Measurements from ENCODE around the gene ST3GAL4.
"Not testable (repeated sequence)": the region's sequence is repeated elsewhere in the genome, so short reads cannot be mapped to it uniquely, and the experiment has no call there.

ST3GAL4 gene

DNA sequence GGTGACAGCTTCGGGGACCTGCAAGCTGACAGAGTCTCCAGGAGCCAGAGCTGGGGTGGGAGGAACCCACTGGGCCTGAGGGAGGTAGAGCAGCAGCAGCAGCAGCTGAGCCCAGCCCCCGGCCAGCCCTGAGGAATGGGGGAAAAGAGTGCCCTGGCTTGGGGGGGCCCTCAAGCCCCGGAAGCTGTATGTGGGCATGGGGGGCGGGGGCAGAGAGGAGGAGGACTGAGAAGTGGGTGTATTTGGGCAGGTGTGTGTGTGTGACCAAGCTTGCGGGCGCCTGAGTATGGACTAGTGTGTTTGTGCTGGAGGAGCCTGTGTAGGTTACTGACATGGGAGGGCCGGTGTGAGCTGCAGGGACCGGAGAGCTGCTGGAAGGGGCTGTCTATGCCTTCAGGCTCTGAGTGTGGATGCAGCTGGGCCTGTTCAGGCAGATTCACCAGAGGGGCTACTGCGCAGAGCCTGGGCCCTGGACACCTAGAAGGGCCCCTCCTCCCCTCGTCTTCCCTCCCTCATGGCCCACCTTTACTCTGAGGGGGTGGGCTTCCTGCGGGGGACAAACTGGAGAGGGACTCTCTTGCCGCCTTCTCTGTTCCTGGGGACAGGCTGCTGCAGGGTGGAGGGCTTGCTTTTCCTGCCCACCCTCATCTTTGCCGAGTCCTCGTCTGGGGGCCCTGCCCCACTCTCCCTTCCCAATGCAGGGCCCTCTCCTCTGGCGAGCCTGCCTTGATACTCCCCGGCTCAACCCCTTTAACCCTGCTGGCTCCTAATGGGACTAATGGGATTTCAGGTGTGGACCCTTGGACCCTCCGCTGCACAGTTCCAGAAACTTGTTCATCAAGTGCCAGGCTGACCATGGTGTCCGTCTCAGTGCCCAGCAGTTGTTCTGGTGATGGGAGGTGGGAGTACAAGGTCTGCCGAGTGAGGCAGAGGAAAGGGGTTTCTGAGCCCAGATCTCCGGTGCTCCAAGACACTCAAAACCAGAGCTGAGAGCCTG is 28.2 kb downstream of the ST3GAL4 start:
- no peak for DNase-seq (ENCODE audit: extremely low read depth in 1 of 2, low read depth in 1 of 2)

DNA sequence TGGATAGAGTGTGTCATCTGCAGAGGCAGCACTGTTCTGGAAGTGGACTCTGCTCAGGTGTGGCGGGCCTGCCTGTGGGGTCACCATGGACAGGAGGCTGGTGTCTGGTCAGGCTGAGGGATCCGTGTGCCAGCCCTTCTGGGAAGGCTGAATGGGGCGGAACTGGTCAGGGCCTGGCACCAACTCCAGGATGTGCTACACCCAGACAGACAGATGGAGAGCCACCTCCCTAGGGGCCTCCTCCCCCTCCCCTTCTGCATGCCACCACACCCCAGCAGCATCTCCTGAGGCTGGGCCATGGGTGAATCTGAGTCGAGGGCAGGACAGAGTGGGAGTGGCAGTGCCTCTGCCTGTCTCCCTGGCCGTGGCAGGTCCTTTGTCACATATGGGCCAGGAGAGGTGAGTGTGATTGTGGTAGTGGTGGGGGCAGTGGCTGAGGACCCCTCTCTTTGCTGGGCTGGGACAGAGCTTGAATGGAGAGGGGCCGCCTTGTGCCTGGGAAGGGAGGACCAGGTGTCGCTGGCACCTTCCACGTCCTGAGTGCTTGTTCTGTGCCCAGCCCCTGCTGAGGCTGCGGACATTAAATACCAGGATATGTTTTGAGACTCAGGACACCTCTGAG is 29.1 kb downstream of the ST3GAL4 start:
- no peak for DNase-seq (ENCODE audit: extremely low read depth in 1 of 2, low read depth in 1 of 2)

DNA sequence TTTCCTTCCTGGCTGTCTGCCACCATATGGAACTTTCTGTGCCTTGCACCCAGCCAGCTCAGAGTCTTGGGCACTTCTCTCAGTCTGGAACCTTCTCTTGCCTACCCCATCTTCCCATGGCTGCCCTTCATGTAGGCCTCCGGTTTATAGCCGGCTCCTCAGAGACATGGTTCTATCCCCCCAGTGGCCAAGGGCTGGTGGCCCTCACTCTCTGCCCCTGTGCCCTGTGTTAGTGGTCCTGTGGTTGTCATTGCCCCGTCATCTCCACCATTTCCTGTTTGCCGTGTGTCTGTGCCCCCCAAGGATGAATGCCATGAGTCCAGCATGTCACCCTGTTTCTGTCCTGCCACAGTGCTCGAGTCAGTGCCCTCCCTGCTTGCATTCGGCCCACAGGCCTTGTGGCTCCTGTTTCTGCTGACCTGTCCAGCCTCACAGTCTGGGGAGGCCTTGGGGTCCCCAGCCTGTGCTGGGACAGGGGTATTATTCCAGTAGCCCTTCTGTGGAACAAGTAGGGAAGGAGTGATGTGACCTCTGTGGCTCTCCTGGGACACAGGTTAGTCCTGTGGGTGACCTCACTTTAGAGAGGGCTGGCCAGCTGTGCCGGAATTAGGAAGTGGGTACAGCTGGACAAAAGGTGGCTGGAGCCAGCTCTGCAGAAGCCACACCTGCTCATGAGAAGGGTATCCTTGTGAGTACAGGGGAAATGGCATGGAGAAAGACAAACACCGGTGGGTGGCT is 30.7 kb downstream of the ST3GAL4 start:
- no peak for DNase-seq (ENCODE audit: extremely low read depth in 1 of 2, low read depth in 1 of 2)

DNA sequence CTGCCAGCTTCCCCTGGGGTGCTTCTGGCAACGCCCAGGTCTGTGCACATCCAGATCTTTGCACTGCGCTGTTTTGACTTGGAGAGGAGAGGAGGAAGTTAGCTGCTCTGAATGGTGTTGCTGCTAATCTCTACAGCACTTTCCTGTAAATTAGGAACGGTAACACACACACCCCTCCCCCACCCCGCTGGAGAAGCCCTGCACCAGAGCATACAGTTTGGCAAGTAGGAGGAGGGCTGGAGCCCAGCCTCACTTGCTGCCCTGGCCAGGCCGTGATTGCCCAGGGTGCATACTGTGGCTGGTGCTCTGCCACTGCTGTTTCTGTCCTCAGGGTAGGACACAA is 31.2 kb downstream of the ST3GAL4 start:
- DNase-seq (ENCODE audit: extremely low read depth in 1 of 2, low read depth in 1 of 2) = not testable (repeated sequence)

DNA sequence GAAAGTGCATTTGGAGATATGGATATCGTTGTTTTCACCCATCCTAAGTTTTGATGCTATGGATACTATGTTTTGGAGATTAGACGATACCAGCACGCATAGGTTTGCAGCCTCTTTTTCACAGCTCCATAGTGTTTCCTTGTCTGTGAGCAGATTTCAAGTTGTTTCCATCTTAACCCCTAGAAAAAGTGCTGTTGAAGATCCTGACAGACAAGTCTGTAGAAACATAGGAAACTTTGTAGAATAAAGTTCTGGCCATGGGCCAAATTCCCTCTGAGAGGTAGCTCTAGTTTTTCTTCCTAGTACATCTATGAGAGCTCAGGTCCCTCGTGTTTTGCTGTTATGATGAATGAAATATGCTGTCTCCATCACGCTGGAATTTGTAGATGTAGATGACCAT is 32.4 kb downstream of the ST3GAL4 start:
- DNase-seq (ENCODE audit: extremely low read depth in 1 of 2, low read depth in 1 of 2) = no peak

DNA sequence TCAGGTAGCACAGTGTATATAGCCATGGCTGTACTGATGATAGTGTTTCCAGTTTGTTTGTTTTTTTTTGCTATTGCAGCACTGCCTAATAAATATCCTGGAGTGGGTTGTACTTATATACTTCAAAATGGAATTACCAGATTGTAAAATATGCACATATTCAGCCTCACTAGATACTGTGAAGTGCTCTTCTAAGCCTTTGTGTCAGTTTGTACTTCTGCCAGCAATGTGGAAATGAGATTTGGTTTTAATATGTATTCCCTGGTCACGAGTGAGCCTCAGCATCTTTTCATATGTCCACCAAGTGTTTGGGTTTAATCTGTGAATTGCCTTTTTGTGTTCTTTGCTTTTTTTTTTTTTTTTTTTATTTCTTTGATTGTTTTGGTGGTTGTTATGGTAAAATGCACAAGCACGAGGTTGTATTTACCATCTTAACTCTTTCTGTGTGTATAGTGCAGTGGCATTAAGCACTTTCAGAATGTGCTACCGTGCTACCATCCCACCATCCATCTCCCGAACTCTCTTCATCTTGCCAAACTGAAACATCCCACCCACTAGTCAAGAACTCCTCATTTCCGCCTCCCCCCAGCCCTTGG is 34.9 kb downstream of the ST3GAL4 start:
- DNase-seq (ENCODE audit: extremely low read depth in 1 of 2, low read depth in 1 of 2) = no peak

DNA sequence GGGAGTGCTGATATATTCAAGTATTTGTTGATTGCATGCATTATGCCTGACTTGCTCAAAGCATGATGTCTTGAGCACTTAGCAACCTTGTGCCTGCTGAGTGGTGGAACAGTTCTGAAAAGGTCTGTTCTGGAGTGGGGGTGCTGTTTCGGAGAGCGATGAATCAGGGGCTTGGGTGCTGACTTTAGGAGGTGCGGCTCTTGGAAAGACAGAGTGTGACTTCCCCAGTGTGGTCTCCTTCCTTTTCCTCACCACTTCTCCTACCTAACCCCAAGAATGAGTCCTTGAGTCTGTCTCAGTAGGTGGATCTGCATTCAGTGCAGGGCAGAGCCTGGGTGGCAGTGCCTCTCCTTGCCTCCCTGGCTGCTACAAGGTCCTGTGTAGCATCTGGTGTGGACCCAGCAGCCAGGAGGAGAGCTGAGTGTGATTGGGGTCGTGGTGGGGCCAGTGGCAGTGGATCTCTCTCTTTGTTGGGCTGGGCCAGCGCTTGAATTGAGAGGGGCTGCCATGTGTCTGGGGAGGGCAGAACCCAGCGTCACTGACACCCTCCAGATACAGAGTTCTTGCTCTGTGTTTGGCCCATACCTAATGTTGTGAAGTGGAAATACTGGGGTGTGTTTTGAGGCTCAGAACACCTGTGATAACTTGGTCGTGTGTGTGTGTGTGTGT is 35.9 kb downstream of the ST3GAL4 start:
- DNase-seq (ENCODE audit: extremely low read depth in 1 of 2, low read depth in 1 of 2) = no peak

DNA sequence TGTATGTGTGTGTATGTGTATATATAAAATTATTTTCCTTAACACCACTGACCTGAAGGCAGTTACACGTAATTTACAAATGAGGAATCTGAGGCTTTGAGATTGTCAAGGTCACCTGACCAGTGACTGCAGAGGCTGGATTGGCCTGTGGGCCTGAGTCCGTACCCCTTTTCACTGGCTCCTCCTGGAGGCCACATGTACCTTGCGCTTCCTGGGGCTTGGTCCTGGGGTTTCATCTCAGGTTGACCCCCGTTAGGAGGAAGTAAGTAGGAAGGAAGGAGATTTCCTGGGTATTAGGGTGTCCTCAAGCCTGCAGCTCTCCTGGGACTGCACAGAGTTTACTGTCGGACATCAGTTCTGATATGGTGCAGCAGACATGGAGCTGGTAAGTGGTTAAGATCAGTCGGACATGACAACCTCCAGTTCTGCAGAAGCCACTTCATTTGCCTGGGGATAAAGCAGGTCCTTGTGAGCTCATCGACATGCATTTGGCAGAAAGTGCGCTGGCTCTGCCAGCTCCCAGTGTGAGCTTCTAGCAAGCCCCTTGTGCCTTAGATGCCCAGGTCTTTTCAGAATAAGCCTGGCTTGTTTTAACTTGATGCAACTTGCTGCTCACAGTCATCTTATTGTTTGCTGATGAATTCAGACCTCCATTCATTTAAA is 36.6 kb downstream of the ST3GAL4 start:
- no peak for DNase-seq (ENCODE audit: extremely low read depth in 1 of 2, low read depth in 1 of 2)

DNA sequence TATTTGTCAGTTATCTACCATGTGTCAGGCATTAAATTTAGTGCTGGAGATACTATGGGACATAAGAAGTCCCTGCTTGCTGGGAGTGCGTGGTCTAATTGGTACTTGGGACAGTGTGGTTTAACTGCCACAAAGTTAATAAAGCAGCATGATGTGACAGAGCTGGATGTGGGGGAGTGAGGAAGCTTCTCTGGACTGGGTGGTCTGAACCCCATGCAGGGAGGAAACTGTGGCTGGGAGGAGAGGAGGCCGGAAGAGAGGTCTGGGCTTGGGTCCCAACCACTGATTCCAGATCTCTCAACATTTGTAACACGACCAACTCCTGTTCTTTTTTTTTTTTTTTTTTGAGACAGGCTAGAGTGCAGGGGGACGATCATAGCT is 37.1 kb downstream of the ST3GAL4 start:
- DNase-seq (ENCODE audit: extremely low read depth in 1 of 2, low read depth in 1 of 2) = no peak

DNA sequence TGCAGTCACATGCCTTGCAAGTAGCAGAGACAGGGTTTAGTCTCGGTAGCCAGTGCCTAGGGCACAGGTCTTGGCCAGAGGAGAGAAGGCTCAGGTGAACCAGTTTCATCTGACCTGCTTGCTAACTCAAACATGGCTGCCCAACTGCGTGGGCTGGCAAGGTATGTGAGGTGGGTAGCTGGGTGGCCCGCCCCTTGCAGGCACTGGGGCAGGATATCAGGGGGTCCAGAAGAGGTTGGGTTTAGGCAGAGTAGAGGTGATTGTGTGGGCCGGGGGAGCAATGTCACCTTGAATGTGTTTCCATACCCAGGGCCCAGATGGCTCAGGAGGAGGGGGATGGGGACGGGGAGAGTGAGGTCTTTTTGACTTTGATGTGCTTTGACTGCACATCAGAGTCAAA is 37.7 kb downstream of the ST3GAL4 start:
- DNase-seq (ENCODE audit: extremely low read depth in 1 of 2, low read depth in 1 of 2) = no peak

DNA sequence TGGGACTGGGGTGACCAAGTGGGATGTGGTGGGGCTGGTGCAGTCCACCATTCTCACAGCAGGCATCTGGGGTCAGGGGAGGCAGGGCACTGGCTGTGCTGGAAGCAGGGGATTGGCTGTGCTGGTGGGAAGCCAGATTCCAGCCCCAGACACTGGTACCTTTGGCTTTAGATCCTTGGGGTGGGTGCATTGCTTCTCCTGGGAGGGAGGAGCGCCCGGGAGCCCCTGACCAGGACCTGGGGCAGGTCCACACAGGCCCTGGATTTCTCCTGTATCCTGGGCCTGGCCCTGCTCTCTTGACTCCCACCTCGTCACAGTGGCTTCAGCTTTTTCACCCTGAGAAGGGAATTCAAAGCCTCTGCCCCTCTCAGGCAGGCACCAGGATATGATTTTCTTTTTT is 38.5 kb downstream of the ST3GAL4 start:
- no peak for DNase-seq (ENCODE audit: extremely low read depth in 1 of 2, low read depth in 1 of 2)

DNA sequence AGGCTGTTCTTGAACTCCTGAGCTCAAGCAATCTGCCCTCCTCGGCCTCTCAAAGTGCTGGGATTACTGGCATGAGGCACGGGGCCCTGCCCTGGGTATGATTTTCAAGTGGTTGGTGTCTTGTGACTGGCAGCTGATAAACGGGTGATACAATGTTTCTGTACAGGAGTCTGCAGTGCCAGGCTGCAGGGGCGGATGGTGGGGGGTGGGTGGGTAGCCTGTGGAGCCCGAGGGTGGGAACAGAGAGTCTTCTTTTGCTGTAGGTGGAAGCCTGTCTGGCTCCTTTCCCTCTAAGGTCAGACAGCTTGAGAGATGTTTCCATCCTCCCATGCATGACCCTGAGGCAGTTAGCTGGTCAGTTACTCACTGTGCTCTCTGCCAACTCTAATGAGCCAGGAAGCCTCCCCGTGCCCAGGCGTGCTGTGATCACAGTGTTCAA is 39.2 kb downstream of the ST3GAL4 start:
- DNase-seq (ENCODE audit: extremely low read depth in 1 of 2, low read depth in 1 of 2) = not testable (repeated sequence)

DNA sequence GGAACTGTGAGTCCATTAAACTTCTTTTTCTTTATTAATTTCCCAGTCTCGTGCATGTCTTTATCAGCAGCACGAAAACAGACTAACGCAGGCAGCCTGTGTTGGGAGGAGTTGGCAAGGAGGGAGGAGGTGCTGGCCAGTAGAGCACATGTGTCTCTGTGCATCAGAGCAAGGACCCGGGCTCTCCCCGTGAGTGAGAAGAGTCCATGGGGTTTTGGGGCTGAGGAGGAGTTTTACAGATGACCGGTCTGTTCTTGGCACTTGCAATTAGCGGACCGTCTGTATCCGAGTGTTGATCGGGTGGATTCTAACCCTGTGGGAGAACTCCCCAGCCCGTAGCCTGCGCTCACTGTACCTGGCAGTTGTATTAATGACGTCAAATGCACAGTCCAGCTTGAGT is 40.3 kb downstream of the ST3GAL4 start:
- not testable (repeated sequence) for DNase-seq (ENCODE audit: extremely low read depth in 1 of 2, low read depth in 1 of 2)

DNA sequence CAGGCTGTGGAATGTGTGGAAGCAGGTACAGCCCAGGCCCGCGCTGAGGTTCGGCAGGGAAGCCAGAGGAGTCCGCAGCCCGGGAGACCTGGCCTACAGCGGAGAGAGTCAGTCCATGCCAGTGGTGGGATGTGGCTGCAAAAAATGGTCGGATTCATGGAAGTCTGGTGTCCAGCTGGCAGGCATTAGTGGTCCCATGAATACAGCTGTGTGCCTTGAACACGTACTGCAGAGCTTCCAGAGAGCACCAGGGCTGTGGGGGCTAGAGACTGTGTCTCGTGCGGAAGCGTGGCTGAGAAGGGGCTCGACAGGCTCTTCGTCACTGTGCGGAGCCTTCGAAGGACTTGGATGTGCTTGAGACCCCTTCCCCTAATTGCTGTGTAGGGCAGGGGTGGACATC is 40.8 kb downstream of the ST3GAL4 start:
- DNase-seq (ENCODE audit: extremely low read depth in 1 of 2, low read depth in 1 of 2) = not testable (repeated sequence)

DNA sequence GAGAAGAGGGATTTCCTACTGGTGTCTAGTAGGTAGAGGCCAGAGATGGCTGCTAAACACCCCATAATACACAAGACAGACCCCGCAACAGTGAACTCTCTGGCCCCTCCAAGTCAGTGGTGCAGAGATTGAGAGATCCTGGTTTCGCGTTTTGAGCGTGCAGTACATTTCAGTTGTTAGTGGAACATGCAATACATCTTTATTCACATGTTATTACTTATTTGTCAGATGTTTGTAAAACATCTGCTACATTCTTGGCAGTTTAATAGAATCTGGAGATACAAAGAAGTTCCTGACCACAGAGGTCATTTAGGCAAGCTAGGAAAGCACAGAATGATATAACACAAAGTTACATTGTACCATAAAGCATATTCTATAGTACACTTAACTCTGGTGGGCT is 41.5 kb downstream of the ST3GAL4 start:
- DNase-seq (ENCODE audit: extremely low read depth in 1 of 2, low read depth in 1 of 2) = no peak

DNA sequence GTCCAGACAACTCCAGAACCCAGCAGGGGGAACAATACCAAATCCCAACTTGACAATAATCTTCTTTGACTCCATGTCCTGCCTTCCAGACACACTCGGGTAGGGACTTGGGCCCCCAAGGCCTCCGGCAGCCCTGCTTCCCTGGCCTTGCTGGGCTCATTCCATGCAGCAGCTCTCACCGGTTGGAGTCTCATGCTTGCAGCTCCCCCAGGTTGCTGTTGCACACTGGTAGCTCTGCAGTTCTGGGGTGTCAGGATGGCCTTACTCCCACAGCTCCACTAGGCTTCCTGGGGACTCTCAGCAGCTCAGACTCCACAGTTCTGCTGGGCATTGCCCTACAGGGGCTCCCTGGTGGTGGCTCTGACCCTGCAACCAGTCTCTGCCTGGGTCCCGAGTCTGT is 42.8 kb downstream of the ST3GAL4 start:
- DNase-seq (ENCODE audit: extremely low read depth in 1 of 2, low read depth in 1 of 2) = no peak

DNA sequence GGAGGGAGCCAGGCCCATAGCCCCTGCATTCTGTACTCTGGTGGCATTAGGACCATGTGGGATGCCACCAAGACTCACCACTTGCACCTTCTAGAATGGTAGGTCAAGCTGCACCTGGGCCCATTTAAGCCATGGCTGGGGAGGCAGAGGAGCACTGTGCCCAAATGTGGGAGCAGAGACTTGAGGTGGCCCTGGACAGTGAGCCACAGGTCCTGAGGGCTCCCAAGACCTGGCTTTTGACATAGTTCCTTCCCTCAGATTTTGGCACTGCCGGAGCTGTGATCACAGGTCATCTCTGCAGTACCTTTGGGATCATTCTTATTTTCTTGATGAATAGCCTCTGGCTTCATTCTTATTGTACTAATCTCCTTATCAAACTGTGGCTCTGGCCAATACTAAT is 43.2 kb downstream of the ST3GAL4 start:
- no peak for DNase-seq (ENCODE audit: extremely low read depth in 1 of 2, low read depth in 1 of 2)

DNA sequence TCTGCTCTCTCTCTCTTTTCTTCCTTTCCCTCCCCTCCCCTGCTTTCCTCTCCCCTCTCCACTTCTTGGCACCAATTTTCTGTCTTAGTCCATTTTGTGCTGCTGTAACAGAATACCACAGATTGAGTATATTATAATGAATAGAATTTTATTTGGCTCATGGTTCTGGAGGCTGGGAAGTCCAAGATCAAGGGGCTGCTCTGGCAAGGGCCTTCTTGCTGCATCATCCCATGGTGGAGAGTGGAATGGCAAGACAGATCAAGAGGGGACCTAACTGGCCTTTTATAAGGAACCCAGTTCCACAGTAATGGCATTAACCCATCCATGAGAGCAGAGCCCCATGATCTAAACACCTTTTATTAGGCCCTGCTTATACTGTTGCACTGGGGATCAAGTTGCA is 44.5 kb downstream of the ST3GAL4 start:
- no peak for DNase-seq (ENCODE audit: extremely low read depth in 1 of 2, low read depth in 1 of 2)

DNA sequence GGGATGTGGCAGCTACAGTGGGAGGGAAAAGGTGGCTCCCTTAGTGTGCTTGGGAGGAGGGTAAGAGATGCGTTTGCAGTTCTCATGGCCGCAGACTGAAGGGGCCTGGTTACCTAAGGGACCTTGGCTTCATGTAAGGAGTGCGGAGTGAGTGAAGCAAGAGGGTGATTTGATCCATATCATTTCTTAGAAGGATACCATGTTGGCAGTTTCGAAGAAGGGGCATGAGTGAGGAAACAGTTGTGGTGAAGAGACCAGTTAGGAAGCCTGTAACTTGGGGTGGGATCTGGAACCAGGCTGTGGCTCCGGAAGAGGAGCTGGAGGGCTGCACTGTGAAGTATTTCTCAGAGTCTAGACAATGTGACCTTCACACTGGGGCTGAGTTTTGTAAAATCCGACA is 45.0 kb downstream of the ST3GAL4 start:
- DNase-seq (ENCODE audit: extremely low read depth in 1 of 2, low read depth in 1 of 2) = no peak

DNA sequence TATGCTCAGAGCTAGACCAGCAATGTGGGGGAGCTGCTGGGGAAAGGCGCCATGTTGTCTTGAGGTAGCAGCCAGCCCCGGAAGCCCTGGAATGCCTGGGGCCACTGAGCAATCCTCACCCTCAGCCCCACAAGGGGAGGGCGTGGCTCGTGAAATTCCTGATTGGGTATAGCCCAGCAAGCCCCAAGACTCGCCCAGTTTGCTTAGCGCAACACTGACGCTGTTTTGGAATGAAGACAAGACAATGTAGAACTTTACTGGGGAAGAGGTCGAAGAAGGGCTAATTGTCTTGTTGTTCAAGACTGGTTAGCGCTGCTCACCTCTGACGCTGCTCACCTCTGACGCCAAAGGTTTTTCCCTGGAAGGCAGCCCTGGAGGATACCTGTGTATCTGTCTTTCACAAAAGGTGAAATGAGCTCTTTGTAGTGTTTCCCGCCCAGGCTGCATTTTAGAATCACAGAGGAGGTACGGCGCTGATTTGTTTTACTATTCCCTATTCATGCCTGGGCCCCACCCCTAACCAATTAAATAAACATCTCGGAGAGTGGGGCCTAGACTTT is 47.6 kb downstream of the ST3GAL4 start:
- no peak for DNase-seq (ENCODE audit: extremely low read depth in 1 of 2, low read depth in 1 of 2)
